Iris pigment epithelial cell (primary cell): ENCODE results near the gene IKZF1.

Source experiments
- DNase-seq: peaks from one replicate; pipeline ENCODE4 v3.0.0-alpha.2; 2011; ENCODE audit warnings: low read depth

IKZF1 gene

GRCh38 chr7:50304129-50304910 is at the start of gene IKZF1:
Gene IKZF1 (plus strand): TSS chr7:50304716. CDS start chr7:50319062, 14,346 bp downstream.
- peak; percentile 2 for DNase-seq

GRCh38 chr7:50261593-50261992 is 42.9 kb upstream of the IKZF1 start:
- DNase-seq: no peak

- no peak for DNase-seq
Observed at GRCh38 chr7:50262446-50262845, 42.1 kb upstream of the IKZF1 start.

GRCh38 chr7:50262916-50263690 is 41.4 kb upstream of the IKZF1 start:
- DNase-seq: no peak

- no peak for DNase-seq
Observed at GRCh38 chr7:50264908-50265307, 39.6 kb upstream of the IKZF1 start.

- no peak for DNase-seq
Observed at GRCh38 chr7:50265968-50266634, 38.4 kb upstream of the IKZF1 start.

- no peak for DNase-seq
Observed at GRCh38 chr7:50266635-50267386, 37.7 kb upstream of the IKZF1 start.

- DNase-seq: no peak
Observed at GRCh38 chr7:50267525-50268041, 36.9 kb upstream of the IKZF1 start.

- no peak for DNase-seq
Observed at GRCh38 chr7:50268223-50268622, 36.3 kb upstream of the IKZF1 start.

- no peak for DNase-seq
Observed at GRCh38 chr7:50268990-50269389, 35.5 kb upstream of the IKZF1 start.

- no peak for DNase-seq
Observed at GRCh38 chr7:50270531-50271018, 33.9 kb upstream of the IKZF1 start.

GRCh38 chr7:50272808-50273207 is 31.7 kb upstream of the IKZF1 start:
- no peak for DNase-seq

GRCh38 chr7:50273301-50273700 is 31.2 kb upstream of the IKZF1 start:
- no peak for DNase-seq

- no peak for DNase-seq
Observed at GRCh38 chr7:50273870-50274269, 30.6 kb upstream of the IKZF1 start.

- no peak for DNase-seq
Observed at GRCh38 chr7:50274361-50274760, 30.2 kb upstream of the IKZF1 start.

GRCh38 chr7:50275430-50275829 is 29.1 kb upstream of the IKZF1 start:
- DNase-seq: no peak

- no peak for DNase-seq
Observed at GRCh38 chr7:50276483-50276882, 28.0 kb upstream of the IKZF1 start.

- DNase-seq: no peak
Observed at GRCh38 chr7:50278120-50278519, 26.4 kb upstream of the IKZF1 start.

- DNase-seq: no peak
Observed at GRCh38 chr7:50281680-50282445, 22.7 kb upstream of the IKZF1 start.

- DNase-seq: no peak
Observed at GRCh38 chr7:50282813-50283605, 21.5 kb upstream of the IKZF1 start.
